MCF 10A (cell line): ENCODE data around the gene MME. TPM values are rescaled to one million over a fixed set of nuclear protein-coding genes. Genes with fewer than 3 reads are reported as not detected.

Source experiments
- BruUV-seq: library from RNA; stranded (reverse); fragments of 400-500 nt; replicated peaks from 2 replicates; lab custom pipeline; 2021; lab: Mats Ljungman, UMichigan
- CTCF ChIA-PET: fragments of 300-600 bp; sonication (Branson Sonifier 250); formaldehyde crosslinking; extraction: SDS; loops from one replicate; lab custom pipeline; 2021; ENCODE audit warnings: antibody characterized with exemption, inconsistent platforms; lab: Yijun Ruan, JAX
- POLR2A ChIA-PET: fragments of 300-600, 350-650 bp; sonication (Branson Sonifier 250); formaldehyde crosslinking; extraction: SDS; loops from one replicate; lab custom pipeline; 2020; ENCODE audit warnings: antibody characterized with exemption, inconsistent platforms; lab: Yijun Ruan, JAX
- DNase-seq: peaks from one replicate; pipeline ENCODE4 v3.0.0-alpha.2; 2018; ENCODE audit not compliant: unreplicated experiment
- H3K27ac Mint-ChIP-seq: one replicate; pipeline ENCODE4 v1.8.0; 2022; ENCODE audit warnings: mild to moderate bottlenecking, low read depth, mixed read lengths; ENCODE audit not compliant: unreplicated experiment
- H3K27me3 Mint-ChIP-seq: one replicate; pipeline ENCODE4 v1.8.0; 2022; ENCODE audit warnings: mixed read lengths; ENCODE audit not compliant: insufficient read depth, unreplicated experiment
- H3K36me3 Mint-ChIP-seq: one replicate; pipeline ENCODE4 v1.8.0; 2022; ENCODE audit warnings: mild to moderate bottlenecking, moderate library complexity, mixed read lengths; ENCODE audit not compliant: insufficient read depth, unreplicated experiment
- H3K4me1 Mint-ChIP-seq: one replicate; pipeline ENCODE4 v1.8.0; 2022; ENCODE audit warnings: mixed read lengths; ENCODE audit not compliant: insufficient read depth, unreplicated experiment
- H3K4me3 Mint-ChIP-seq: one replicate; pipeline ENCODE4 v1.8.0; 2022; ENCODE audit warnings: mild to moderate bottlenecking, moderate library complexity, mixed read lengths; ENCODE audit not compliant: unreplicated experiment
- H3K9me3 Mint-ChIP-seq: one replicate; pipeline ENCODE4 v1.8.0; 2022; ENCODE audit warnings: mixed read lengths; ENCODE audit not compliant: unreplicated experiment
- CTCF ChIP-seq: fragments of 200-600 bp; IDR thresholded peaks from one replicate; pipeline ENCODE4 v1.8.0; 2022; ENCODE audit warnings: antibody characterized with exemption, mild to moderate bottlenecking; ENCODE audit not compliant: unreplicated experiment
- intact Hi-C: fragments of 100-400 bp; cut with micrococcal nuclease; formaldehyde crosslinking; loops from 2 replicates; pipeline ENCODE4 v1.14.1; 2022
- total RNA-seq: library from RNA; stranded (reverse); gene quantifications from 2 replicates; pipeline ENCODE4 v1.2.3, GENCODE V29; 2022

The MME gene
- total RNA-seq, 1 experiment from 2014 or later: 26.3 TPM

- peaks cover 30% of the 10 kb centered on the region for H3K36me3 Mint-ChIP-seq
- no peak for DNase-seq
- no peak overlapping the region for H3K4me3 Mint-ChIP-seq
- no peak for TF ChIP-seq CTCF
- POLR2A ChIA-PET: no interaction called here
- no peaks in the 10 kb centered on the region for H3K27me3 Mint-ChIP-seq
- no peaks in the 10 kb centered on the region for H3K9me3 Mint-ChIP-seq
- no TSS peak for BruUV-seq
- intact Hi-C loops: no loop called here
- H3K4me1 Mint-ChIP-seq: no peaks in the 10 kb centered on the region
- no peak overlapping the region for H3K27ac Mint-ChIP-seq
- CTCF ChIA-PET: no interaction called here
Observed at GRCh38 chr3:155089495-155089894, 9.4 kb downstream of the MME start.

GRCh38 chr3:155093261-155093660 lies 13.1 kb downstream of the MME start:
- Mint-ChIP-seq H3K9me3 (no peaks in the 10 kb centered on the region), H3K4me1 (peaks cover 4% of the 10 kb centered on the region), H3K27ac (no peak overlapping the region), H3K36me3 (peaks cover 7% of the 10 kb centered on the region), H3K27me3 (no peaks in the 10 kb centered on the region), H3K4me3 (no peak overlapping the region)
- TF ChIP-seq CTCF: no peak
- intact Hi-C loops: no loop called here
- CTCF ChIA-PET: no interaction called here
- BruUV-seq: no TSS peak
- DNase-seq: no peak
- POLR2A ChIA-PET: no interaction called here

- Mint-ChIP-seq H3K36me3 (peaks cover 6% of the 10 kb centered on the region), H3K9me3 (no peaks in the 10 kb centered on the region), H3K27me3 (no peaks in the 10 kb centered on the region), H3K4me1 (peaks cover 6% of the 10 kb centered on the region), H3K27ac (no peak overlapping the region), H3K4me3 (no peak overlapping the region)
- intact Hi-C loops: no loop called here
- DNase-seq: no peak
- TF ChIP-seq CTCF: no peak
- no TSS peak for BruUV-seq
- ChIA-PET CTCF (interaction anchor here (0.5 kb wide), 1 partner anchor 75 kb away, joined by 3 read pairs; no protein-coding TSS in a partner anchor), POLR2A (no interaction called here)
Observed at GRCh38 chr3:155096303-155097008, 16.3 kb downstream of the MME start.

- H3K27me3 Mint-ChIP-seq: no peaks in the 10 kb centered on the region
- DNase-seq: no peak
Observed at GRCh38 chr3:155097009-155097349, 16.9 kb downstream of the MME start.

More at GRCh38 chr3:155097009-155097349, 16.9 kb downstream of the MME start:
- POLR2A ChIA-PET: no interaction called here
- CTCF ChIA-PET: interaction anchor here (0.5 kb wide), 1 partner anchor 74 kb away, joined by 3 read pairs; no protein-coding TSS in a partner anchor
- H3K36me3 Mint-ChIP-seq: peaks cover 6% of the 10 kb centered on the region
- BruUV-seq: no TSS peak
- intact Hi-C loops: no loop called here
- no peak overlapping the region for H3K27ac Mint-ChIP-seq
- H3K4me1 Mint-ChIP-seq: peaks cover 10% of the 10 kb centered on the region
- H3K4me3 Mint-ChIP-seq: no peak overlapping the region
- TF ChIP-seq CTCF: no peak
- no peaks in the 10 kb centered on the region for H3K9me3 Mint-ChIP-seq
